Transverse colon (tissue), 4 donors: ENCODE data around the gene OXLD1.

Source experiments
- CTCF ChIP-seq, 5 experiments: fragments of 200-600 bp in 3 of 5; fragments of 450-650 bp in 2 of 5; sonication (generic) in 3 of 5; IDR thresholded peaks; 1 replicate in 2 of 5; 2 replicates in 3 of 5; pipeline ENCODE4 v1.5.1; 2016 to 2017; ENCODE audit warnings: antibody characterized with exemption in 5 of 5, inconsistent platforms in 3 of 5, mild to moderate bottlenecking in 2 of 5, moderate library complexity in 1 of 5
- EP300 ChIP-seq: sonication (generic); formaldehyde crosslinking; IDR thresholded peaks from one replicate; pipeline ENCODE4 v1.6.1; 2017; ENCODE audit warnings: antibody characterized with exemption, low read depth
- POLR2A ChIP-seq: fragments of 450-650 bp; IDR thresholded peaks from one replicate; pipeline ENCODE4 v1.6.1; 2016; ENCODE audit warnings: antibody characterized with exemption, mild to moderate bottlenecking, moderate library complexity
- POLR2AphosphoS5 ChIP-seq, 3 donors: sonication (generic); formaldehyde crosslinking; IDR thresholded peaks; one replicate each; pipeline ENCODE4 v1.6.1; 2016; ENCODE audit warnings: antibody characterized with exemption in 3 of 3

DNA sequence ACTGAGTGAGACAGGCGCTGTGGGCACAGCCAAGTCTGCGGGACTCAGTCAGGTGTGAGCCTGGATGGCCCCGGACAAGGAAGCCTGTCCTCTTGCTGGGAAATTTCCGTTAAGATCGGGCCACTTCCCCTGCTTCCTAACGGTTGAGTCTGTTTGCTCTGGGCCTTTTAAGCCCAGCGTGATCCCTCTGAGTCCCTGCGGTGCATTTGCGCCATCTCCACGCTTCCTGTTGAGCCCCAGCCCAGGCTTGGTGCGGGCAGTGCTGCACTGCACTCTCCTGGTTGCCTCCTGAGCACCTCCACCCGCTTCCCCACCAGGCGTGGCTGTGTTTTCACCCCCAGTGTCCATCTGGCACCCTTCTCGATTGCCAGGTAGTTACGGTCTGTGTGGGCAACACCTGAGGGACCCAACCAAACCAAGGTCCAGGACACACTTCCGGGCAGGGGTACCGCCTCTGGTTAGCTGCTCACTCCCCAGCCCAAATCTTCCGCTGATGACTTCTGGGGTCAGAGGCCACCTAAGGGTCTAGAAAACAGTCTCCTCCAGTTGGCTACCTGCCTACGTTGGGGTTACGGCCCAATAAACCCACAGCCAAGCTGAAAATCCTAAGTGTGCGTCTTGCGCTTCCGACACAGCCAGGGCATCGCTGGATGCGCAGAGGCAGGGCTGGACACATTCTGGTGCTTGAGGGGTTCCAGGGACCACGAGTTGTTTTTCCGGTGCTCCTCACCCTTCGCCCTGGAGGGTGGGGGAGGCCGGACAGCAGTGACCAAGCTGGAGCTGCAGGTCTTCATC is 44.3 kb upstream of the OXLD1 start:
- TF ChIP-seq POLR2A = peak; percentile 33
- peak in 1 of 3 donors; percentile 45 for TF ChIP-seq POLR2AphosphoS5 (IDR thresholded peaks at IDR 0.05)
- no peak for TF ChIP-seq CTCF (IDR thresholded peaks at IDR 0.05)
- TF ChIP-seq EP300 = no peak
